Astrocyte (in vitro differentiated cells and primary cell): ENCODE measurements around the gene SPTB. TPM values are rescaled to one million over a fixed set of nuclear protein-coding genes. Genes with fewer than 3 reads are reported as not detected.

Experiments
- DNase-seq: peaks from one replicate; pipeline ENCODE4 v3.0.0-alpha.2; 2010; ENCODE audit warnings: low read depth
- FAIRE-seq: peaks from 2 replicates; lab custom pipeline; 2011; peaks lifted over from hg19 to GRCh38; lab: Jason Lieb, UNC
- H2AFZ ChIP-seq: 2 replicates; pipeline ENCODE4 v1.6.0; 2012; ENCODE audit warnings: low read depth, low read length, inconsistent platforms
- H3K27ac ChIP-seq: 2 replicates; pipeline ENCODE4 v1.5.1; 2011; ENCODE audit warnings: low read depth, low read length, inconsistent platforms
- H3K27me3 ChIP-seq: 2 replicates; pipeline ENCODE4 v1.6.0; 2011; ENCODE audit warnings: low read length, inconsistent platforms; ENCODE audit not compliant: insufficient read depth
- H3K36me3 ChIP-seq: 2 replicates; pipeline ENCODE4 v1.5.1; 2011; ENCODE audit warnings: low read length, inconsistent platforms; ENCODE audit not compliant: insufficient read depth
- H3K4me1 ChIP-seq: 2 replicates; pipeline ENCODE4 v1.5.1; 2011; ENCODE audit warnings: low read length, inconsistent platforms; ENCODE audit not compliant: insufficient read depth
- H3K4me2 ChIP-seq: 2 replicates; pipeline ENCODE4 v1.6.0; 2012; ENCODE audit warnings: low read length, inconsistent platforms
- H3K4me3 ChIP-seq: 2 replicates; pipeline ENCODE4 v1.5.1; 2011; ENCODE audit warnings: low read depth, mild to moderate bottlenecking, low read length, inconsistent platforms; ENCODE audit not compliant: insufficient read depth
- H3K79me2 ChIP-seq: 2 replicates; pipeline ENCODE4 v1.6.0; 2012; ENCODE audit warnings: mild to moderate bottlenecking, low read length, inconsistent platforms; ENCODE audit not compliant: insufficient read depth
- H3K9ac ChIP-seq: 2 replicates; pipeline ENCODE4 v1.6.0; 2012; ENCODE audit warnings: mild to moderate bottlenecking, low read length, inconsistent platforms
- H3K9me3 ChIP-seq: 2 replicates; pipeline ENCODE4 v1.5.1; 2012; ENCODE audit warnings: low read depth, mild to moderate bottlenecking, low read length, inconsistent platforms; ENCODE audit not compliant: insufficient read depth
- H4K20me1 ChIP-seq: 2 replicates; pipeline ENCODE4 v1.6.0; 2012; ENCODE audit warnings: low read length, inconsistent platforms; ENCODE audit not compliant: insufficient read depth
- H3K27ac Mint-ChIP-seq: one replicate; pipeline ENCODE4 v1.8.0; 2021; ENCODE audit warnings: mild to moderate bottlenecking, mixed read lengths; ENCODE audit not compliant: unreplicated experiment
- H3K27me3 Mint-ChIP-seq: one replicate; pipeline ENCODE4 v1.8.0; 2021; ENCODE audit warnings: low read depth, mixed read lengths; ENCODE audit not compliant: unreplicated experiment
- H3K36me3 Mint-ChIP-seq: one replicate; pipeline ENCODE4 v1.8.0; 2021; ENCODE audit warnings: low read depth, mixed read lengths; ENCODE audit not compliant: unreplicated experiment
- H3K4me1 Mint-ChIP-seq: one replicate; pipeline ENCODE4 v1.8.0; 2021; ENCODE audit warnings: low read depth, mixed read lengths; ENCODE audit not compliant: unreplicated experiment
- H3K4me3 Mint-ChIP-seq: one replicate; pipeline ENCODE4 v1.8.0; 2021; ENCODE audit warnings: mild to moderate bottlenecking, moderate library complexity, mixed read lengths; ENCODE audit not compliant: unreplicated experiment
- H3K9me3 Mint-ChIP-seq: one replicate; pipeline ENCODE4 v1.8.0; 2021; ENCODE audit warnings: mild to moderate bottlenecking, mixed read lengths; ENCODE audit not compliant: unreplicated experiment
- CTCF ChIP-seq: IDR thresholded peaks from 2 replicates; pipeline ENCODE4 v1.5.1; 2011; ENCODE audit warnings: low read depth, mild to moderate bottlenecking, inconsistent platforms, low read length, moderate library complexity; ENCODE audit not compliant: insufficient read depth
- EZH2 ChIP-seq: IDR thresholded peaks from 2 replicates; pipeline ENCODE4 v1.6.1; 2012; ENCODE audit warnings: mild to moderate bottlenecking, low read length, inconsistent platforms; ENCODE audit not compliant: insufficient read depth
- total RNA-seq: library from RNA; stranded (reverse); gene quantifications from 2 replicates; pipeline ENCODE4 v1.2.1, GENCODE V29; 2021

Gene SPTB
- total RNA-seq, 1 donor from 2014 or later, result 0.32 TPM

GRCh38 chr14:64730061-64730440 lies 149.7 kb downstream of the SPTB start:
- no peak for FAIRE-seq

GRCh38 chr14:64729386-64730060 lies 150.2 kb downstream of the SPTB start:
- peaks cover 19% of the 10 kb centered on the region for H3K36me3 ChIP-seq
- no peak overlapping the region for H3K4me3 ChIP-seq
- DNase-seq, result no peak

More at GRCh38 chr14:64730061-64730440, 149.7 kb downstream of the SPTB start:
- Histone ChIP-seq H3K4me2 (no peak overlapping the region), H3K9me3 (no peaks in the 10 kb centered on the region), H3K27ac (no peak overlapping the region), H3K79me2 (peaks cover 34% of the 10 kb centered on the region), H3K36me3 (peaks cover 21% of the 10 kb centered on the region), H2AFZ (no peak overlapping the region), H3K4me3 (no peak overlapping the region), H3K9ac (no peak overlapping the region), H3K27me3 (no peaks in the 10 kb centered on the region), H4K20me1 (peaks cover 35% of the 10 kb centered on the region), H3K4me1 (peaks cover 21% of the 10 kb centered on the region)
- TF ChIP-seq EZH2 (no peak), CTCF (no peak)
- no peak for DNase-seq
- H3K4me3 Mint-ChIP-seq, result no peak overlapping the region
- no peaks in the 10 kb centered on the region for H3K9me3 Mint-ChIP-seq
- H3K36me3 Mint-ChIP-seq, result peaks cover 20% of the 10 kb centered on the region
- no peaks in the 10 kb centered on the region for H3K27me3 Mint-ChIP-seq
- H3K27ac Mint-ChIP-seq, result no peak overlapping the region
- peaks cover 27% of the 10 kb centered on the region for H3K4me1 Mint-ChIP-seq

More at GRCh38 chr14:64729386-64730060, 150.2 kb downstream of the SPTB start:
- Histone ChIP-seq H3K9ac (no peak overlapping the region), H2AFZ (no peak overlapping the region), H3K4me2 (no peak overlapping the region), H3K4me1 (peaks cover 23% of the 10 kb centered on the region), H3K9me3 (no peaks in the 10 kb centered on the region), H3K27me3 (no peaks in the 10 kb centered on the region), H4K20me1 (peaks cover 40% of the 10 kb centered on the region), H3K27ac (no peak overlapping the region), H3K79me2 (peaks cover 39% of the 10 kb centered on the region)
- no peak for TF ChIP-seq EZH2
- TF ChIP-seq CTCF, result no peak
- peaks cover 20% of the 10 kb centered on the region for H3K36me3 Mint-ChIP-seq
- no peak overlapping the region for H3K4me3 Mint-ChIP-seq
- H3K27ac Mint-ChIP-seq, result no peak overlapping the region
- H3K4me1 Mint-ChIP-seq, result peaks cover 32% of the 10 kb centered on the region
- H3K9me3 Mint-ChIP-seq, result no peaks in the 10 kb centered on the region
- no peak for FAIRE-seq
- no peaks in the 10 kb centered on the region for H3K27me3 Mint-ChIP-seq
